NCI-H2107 treated with DMSO at 0.1 percent for 48 hours (cell line): ENCODE results near the gene SLC25A45.
"Not testable (repeated sequence)": the region's sequence is repeated elsewhere in the genome, so short reads cannot be mapped to it uniquely, and the experiment has no call there.

Experiments
- DNase-seq: peaks from one replicate; lab custom pipeline; 2025; ENCODE audit not compliant: unreplicated experiment; lab: John Stamatoyannopoulos, UW

The SLC25A45 gene

DNA sequence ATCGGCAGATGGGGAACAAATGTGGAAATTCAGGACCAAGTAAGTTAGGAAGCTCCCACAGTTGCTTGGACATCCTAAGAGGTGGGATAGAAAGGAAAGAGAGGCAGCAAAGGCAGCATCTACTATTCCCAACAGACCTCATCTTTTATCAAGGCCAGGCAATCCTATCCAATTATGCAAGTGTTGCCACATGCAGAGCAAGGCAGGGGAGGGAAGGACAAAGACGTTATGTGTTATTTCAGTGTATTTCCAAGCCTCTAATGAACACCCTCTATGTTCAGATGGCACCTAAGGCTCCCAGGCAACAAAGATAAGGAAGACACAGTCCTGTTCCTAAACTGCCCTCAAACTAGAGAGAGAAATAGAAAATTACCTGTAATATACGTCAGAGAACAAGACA, 18.7 kb downstream of the SLC25A45 start:
- peak; percentile 45 for DNase-seq

DNA sequence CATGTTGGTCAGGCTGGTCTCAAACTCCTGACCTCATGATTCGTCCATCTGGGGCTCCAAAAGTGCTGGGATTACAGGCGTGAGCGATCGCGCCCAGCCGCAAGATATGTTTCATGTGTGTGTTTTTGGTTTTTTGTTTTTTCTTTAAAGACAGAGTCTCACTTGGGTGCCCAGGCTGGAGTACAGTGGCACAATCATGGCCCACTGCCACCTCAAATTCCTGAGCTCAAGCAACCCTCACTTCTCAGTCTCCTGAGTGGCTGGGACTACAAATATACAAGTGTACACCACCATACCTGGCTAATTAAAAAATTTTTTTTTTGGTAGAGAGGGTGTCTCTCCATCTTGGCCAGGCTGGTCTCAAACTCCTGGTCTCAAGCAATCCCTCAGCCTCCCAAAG, 19.5 kb downstream of the SLC25A45 start:
- no peak for DNase-seq

DNA sequence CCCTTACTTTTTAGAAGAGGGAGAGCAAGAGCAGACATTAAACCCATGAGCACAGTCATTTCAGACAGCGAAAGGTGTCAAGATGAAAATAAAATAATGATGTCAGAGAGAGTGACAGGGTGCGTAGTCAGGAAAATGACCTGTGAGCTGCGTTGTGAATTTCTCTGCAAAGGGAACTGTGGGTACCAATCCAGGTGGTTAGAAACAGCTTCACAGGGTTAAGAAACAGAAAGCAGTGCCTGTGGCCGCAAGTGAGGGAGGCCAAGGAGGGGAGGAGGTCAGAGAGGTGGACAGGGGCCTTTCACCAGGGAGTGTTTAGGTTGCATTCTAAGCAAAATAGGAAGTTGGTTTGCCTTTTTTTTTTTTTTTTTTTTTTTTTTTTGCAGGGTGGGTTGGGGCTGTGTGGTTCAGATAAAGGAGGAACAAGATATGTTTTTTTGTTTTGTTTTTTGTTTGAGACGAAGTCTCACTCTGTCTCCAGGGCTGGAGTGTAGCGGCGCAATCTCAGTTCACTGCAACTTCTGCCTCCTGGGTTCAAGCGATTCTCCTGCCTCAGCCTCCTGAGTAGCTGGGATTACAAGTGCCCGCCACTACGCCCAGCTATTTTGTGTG, 20.0 kb downstream of the SLC25A45 start:
- DNase-seq: no peak

DNA sequence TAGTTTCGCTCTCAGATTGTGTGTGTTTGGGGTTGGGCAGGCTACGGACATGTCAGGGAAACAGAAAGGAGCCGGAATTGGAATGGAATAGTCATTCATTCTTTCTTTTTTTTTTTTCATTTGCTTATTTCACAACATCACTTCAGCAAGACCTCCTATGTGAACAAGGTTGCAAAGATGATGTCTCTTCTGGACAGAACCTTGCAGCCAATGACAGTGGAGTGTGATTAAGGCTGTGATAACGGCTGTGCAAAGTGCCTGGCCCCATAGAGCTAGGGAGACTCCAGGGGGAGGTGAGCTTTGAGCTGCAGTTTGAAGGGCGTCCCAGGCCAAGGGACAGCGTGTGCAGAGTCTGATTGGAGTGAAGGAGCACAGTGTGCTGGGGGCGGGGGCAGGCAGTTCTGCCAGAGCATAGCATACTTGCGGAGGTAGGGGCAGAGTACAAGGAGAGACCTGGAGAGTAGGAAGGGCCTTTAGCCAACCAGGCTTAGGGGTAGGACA, 24.5 kb downstream of the SLC25A45 start:
- no peak for DNase-seq

DNA sequence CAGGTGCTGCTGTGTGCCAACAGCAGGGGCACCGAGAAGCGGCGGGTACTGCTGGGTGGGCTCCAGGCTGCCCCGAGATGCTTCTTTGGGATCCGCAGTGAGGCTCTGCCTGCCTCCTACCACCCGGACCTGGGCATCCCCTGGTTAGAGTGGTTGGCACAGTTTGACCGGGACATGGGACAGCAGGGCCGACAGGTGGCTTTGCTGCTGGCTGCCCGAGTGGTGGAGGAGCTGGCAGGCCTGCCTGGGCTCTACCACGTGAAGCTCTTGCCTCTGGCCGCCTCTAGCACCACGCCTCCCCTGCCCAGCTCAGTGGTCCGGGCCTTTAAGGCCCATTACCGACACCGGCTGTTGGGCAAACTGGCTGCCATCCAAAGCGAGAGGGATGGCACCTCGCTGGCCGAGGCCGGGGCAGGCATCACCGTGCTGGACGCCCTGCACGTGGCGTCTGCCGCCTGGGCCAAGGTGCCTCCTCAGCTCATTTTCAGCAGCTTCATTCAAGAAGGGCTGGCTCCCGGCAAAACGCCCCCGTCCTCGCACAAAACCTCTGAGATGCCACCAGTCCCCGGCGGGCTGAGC, 26.0 kb downstream of the SLC25A45 start:
- DNase-seq: no peak

DNA sequence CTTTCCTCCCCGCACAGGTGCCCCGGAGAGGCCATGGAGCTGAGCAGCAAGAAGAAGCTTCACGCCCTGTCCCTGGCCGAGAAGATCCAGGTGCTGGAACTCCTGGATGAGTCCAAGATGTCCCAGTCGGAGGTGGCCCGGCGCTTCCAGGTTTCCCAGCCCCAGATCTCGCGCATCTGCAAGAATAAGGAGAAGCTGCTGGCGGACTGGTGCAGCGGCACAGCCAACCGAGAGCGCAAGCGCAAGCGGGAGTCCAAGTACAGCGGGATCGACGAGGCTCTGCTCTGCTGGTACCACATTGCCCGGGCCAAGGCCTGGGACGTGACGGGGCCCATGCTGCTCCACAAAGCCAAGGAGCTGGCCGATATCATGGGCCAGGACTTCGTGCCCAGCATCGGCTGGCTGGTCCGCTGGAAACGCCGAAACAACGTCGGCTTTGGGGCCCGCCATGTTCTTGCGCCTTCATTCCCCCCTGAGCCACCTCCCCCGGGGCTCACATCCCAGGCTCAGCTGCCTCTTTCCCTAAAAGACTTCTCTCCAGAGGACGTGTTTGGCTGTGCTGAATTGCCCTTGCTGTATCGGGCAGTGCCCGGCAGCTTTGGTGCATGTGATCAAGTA, 26.6 kb downstream of the SLC25A45 start:
- no peak for DNase-seq

DNA sequence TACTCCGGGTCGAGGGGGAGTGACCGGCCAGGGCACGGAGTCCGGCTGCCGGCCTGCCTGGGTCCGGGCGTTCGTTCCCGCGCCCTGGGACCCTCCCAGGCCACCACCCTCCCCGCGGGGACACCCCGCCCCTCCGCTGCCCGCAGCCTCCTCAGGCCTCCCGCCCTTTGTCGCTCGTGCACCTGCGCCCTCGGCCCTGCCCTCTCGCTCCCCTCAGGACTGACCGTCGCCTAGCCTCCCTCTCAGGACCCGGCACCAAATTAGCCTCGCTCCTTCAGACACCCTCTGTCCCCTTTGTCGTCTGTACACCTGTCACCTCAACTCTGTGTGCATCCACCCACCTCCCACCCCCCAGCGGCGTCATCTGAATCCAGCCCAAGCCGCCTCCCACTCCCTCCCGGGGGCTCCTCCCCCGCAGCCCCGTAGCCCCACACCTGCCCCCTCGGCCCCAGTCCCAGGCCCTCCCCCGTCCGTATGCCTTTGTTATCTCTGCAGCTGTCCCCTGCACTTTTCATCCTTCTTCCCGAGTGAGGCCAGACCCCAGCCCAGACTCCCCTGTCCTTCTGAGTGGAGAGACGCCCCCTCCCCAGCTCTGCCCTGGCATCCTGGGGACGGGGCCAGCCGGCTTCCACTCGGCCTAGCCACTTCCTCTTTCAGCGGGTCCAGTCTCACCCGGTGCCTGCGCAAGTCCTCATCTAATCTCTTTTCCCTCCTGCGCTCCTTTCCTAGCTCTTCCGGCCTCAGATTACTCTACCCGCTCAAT, 27.3 kb downstream of the SLC25A45 start:
- DNase-seq: peak; percentile 72

DNA sequence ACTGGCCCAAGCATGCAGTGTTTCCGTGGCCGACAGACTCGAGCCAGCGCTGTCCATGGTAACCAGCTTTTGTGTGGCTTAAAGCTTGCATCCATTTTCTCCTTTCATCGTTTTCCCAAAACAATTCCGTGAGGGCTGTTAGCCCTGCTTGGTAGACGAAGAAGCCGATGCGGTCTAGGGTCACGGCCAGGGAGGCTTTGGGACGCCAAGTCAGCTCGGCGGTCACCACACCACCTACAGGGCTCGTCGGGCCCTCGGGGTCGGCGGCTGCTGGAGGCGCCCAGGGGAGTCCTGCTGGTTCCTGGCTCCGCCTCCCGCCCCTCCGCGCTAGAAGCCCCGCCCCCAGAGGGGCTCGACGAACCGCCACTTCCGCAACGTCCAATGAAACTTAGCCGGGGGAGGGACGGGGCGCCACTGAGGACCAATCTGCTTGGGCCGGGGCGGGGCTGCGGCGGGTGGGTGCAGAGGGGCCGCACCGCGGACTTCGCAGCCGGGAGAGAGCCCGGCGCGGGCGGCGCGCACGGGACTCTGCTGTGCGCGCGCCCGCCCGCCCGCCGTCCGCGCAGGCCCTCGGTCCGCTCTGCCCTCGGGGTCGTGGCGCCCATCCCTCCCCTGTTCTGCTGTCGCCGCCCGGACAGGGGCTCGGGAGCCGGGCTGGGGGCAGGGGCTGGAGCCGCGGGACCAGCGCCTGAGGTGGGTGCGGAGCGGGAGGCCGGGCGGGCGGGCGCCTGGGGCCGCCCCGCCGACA, 28.0 kb downstream of the SLC25A45 start, which contains the start of gene TIGD3:
Gene TIGD3, plus strand, starts transcription at position 487 of the 748 bp plus-strand sequence. CDS start 1,058 bp downstream, outside the sequence.
- peak; percentile 87 for DNase-seq

DNA sequence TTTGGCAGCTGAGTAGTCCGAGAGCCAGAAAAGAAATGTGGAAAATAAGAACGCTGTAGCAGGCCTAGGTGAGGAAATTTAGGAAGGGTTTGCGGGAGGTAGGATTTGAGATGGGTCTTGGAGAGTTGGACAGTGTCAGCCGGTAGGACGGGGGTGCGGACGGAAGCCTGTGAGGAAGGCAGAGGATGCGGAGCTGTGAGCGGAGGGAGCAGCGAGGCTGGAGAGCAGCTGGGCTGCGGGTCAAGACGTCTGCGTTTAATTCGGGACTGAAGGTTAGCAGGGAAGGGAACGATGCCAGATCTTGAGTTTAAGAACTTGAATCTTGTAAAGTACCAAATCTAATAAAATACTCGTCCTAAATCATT, 28.6 kb downstream of the SLC25A45 start:
- peak; percentile 26 for DNase-seq

DNA sequence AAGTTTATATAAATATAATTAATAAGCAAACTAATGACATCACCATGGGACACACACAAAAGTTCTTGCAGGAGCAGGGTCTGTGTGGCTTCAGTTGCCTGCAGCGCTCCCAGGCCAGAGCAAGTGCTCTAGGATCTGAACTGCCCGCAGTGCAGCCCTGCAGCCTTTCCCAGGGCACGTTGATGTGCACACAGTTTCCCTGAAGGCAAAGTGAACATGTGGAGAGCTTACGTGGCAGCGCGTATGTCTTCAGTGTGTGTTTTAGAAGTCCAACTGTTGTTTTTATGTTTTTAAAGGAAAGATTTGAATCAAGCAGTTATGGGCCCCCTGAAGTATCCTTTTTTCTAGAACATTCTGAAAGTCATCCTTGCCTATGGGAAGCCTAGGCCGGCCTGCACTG, 29.1 kb downstream of the SLC25A45 start:
- no peak for DNase-seq

DNA sequence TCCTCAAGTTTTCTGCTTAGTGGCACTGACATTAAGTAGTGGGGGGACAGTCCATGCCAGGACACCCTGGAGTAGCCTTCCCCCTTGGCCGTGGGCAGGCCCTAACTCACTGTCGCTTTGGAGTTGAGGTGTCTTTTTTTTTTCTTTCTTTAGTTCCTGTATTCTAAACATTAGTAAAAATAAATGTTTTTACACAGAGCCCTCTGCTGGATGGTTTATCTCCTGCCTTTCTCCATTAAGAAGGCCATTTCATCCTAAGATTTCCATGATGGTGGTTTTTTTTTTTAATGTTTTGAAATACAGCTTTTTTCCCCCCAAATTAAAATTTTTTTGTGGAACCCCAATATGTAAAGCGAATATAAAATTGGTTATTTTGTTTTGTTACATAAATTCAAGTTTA, 29.7 kb downstream of the SLC25A45 start:
- DNase-seq: no peak

DNA sequence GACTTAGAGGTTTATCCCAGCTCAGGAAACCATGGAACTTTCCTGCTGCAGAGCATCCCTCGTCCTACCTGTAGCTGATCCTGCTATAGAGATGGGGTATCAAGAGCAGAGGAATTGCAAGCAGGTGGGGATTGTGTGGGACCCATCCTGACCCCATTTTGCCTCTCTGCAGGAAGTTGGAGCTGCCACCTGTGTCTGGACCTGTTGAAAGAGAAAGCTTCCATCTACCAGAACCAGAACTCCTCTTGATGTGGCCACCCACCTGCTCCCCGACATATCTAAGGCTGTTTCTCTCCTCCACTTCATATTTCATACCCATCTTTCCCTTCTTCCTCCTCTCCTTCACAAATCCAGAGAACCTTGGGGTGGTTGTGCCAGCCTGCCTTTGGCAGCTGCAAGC, 30.9 kb downstream of the SLC25A45 start:
- DNase-seq: no peak

DNA sequence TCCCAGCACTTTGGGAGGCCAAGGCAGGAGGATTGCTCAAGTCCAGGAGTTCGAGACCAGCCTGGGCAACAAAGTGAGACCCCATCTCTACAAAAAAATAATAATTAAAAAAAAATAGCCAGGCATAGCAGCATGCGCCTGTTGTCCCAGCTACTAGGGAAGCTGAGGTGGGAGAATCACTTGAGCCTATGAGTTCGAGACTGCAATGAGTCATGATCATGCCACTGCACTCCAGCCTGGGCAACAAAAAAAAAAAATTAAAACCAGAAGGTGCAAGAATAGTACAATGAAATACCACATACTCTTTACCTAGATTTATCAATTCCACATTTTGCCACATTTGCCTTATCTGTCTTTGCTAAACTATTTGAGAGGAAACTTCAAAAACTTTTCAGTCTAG, 40.6 kb downstream of the SLC25A45 start:
- DNase-seq: no peak

DNA sequence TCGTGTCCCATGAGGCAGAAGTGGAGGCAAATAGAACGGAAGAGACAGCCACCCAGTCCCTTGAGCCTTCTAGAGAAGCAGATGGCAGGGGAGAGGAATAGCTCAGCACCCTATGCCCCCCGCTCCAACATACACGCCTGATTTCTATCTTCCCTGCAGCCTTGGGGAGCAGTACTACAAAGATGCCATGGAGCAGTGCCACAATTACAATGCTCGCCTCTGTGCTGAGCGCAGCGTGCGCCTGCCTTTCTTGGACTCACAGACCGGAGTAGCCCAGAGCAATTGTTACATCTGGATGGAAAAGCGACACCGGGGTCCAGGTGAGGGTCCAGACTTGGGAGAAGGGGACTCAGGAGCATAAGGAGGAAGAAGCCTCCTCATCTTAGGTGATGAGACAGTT, 42.2 kb downstream of the SLC25A45 start:
- no peak for DNase-seq

DNA sequence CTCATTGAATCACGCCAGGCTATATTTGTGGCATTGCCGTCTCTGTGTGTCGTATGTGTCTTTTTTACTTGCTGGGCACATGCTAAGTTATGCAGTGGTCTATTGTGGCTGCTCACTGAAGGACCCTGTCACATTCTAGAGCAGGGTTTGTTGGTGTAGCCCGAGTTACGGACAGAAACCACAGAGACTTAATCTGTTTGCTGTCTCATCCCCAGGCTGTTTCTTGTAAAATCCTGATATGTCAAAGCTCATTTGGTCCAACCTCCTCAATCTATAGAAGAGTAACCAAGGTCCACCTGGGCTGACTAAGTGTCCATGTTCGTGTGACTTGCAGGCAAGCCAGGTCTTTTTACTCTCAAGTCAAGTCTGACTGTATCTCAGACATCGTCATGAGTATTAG, 43.8 kb downstream of the SLC25A45 start:
- DNase-seq: no peak

DNA sequence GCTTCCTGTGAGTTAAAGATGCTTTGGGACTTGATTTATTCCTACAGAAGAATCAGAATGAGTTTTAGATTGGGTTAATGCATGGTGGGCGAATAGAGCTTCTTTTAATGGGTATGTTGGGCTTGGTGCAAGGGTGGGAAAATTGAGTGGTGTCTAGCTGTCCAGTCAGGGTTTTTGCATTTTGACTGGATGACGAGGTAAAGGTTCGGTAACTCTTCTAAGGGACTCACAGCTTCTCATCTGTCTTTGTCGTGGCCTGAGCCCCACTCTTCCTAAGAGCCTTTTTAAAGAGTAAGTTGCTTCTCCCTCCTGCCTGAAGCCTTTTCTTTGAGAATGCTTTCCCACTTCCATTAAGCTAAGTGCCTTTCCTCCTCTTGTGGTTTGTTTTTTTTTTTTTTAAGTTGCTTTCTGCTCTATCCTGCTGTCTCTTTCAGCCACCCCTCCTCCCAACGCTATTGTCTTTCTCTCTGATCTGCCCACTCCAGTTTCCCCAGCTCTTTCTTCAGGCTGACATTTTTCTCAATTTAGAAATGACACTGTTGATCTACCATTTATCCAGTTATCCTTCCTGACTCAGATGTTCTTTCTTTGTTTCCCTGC, 47.6 kb downstream of the SLC25A45 start:
- peak; percentile 67 for DNase-seq

DNA sequence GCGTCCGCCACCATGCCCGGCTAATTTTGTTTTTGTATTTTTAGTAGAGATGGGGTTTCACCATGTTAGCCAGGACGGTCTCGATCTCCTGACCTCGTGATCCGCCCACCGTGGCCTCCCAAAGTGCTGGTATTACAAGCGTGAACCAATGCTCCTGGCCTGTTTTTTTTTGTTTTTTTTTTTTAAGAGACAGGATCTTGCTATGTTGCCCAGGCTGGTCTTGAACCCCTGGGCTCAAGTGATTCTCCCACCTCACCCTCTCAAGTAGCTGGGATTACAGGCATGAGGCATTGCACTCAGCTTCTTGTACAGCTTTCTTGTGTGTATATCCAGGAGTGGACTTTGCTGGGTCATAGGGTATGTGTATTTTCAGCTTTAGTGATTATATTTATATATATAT, 49.9 kb downstream of the SLC25A45 start:
- DNase-seq: not testable (repeated sequence)

DNA sequence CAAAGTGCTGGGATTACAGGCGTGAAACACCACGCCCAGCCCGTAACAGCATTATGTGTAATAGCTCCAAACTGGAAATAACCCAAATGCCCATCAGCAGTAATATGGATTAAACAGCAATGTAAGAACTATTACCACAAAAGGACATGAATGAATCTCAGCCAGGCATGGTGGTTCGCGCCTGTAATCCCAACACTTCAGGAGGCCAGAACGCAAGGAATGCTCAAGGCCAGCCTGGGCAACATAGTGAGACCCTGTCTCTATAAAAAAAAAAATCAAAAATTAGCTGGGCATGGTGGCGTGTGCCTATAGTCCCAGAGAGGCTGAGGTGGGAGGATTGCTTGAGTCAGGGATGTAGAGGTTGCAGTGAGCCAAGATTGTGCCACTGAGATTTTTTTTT, 51.9 kb downstream of the SLC25A45 start:
- no peak for DNase-seq

DNA sequence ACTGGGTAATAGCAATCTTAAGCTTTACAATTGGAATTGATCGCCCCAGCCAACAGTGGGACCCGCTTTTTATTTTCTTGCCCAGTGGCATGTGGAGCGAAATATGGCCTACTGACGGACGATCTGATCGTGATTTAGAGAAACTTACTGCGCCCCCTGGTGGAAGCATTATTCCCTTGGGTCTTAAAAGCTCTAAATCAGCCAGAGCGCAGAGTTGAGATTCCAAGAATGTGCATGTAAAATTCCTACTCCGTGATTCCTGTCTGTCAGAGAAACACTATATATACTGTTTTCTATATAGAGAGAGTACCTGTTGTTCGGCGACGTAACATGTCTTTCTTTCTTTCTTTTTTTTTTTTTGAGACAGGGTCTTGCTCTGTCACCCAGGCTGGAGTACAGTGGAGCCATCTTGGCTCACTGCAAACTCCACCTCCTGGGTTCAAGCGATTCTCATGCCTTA, 52.5 kb downstream of the SLC25A45 start:
- DNase-seq: peak; percentile 56

DNA sequence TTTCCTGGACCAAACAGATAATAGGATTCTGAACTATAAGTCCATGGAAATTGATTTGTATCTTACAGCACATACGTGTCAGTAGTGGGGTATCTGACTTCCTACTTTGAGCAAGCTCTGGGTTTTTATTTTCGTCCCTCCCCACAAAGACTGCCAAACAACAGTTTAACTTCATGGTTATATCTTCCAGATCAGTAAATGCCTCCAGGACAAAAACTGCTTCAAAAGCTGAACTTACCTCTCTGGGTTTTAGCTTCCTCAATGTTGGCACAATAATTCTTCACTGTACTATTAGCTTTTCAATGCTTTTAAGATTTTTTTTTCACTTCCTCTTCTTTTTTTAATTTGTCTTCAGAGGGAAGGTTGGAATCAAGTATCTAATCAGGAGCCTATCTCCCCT, 53.0 kb downstream of the SLC25A45 start:
- DNase-seq: no peak

DNA sequence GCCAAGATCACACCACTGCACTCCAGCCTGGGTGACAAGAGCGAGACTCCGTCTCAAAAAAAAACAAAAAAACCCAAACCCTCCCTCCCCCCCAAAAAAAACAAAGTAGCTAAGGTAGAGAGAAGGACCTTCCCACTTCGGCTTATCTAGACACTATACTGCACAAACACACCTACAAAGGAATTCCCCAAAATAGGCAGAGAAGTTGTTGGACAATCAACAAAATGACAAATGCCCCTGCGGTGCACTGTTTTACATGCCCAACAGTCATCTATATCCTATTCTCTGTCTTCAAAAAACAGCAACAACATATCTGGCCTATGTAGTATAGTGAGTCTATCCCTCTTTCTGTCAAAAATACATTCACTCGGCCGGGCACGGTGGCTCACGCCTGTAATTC, 55.4 kb downstream of the SLC25A45 start:
- DNase-seq: no peak
